HUDEP-2 (cell line): ENCODE results near the gene PPP3R1.
A peak's percentile ranks its signal among the peaks of the same experiment; 100 is the strongest.

Experiments
- DNase-seq, 76 experiments: peaks; one replicate each; lab custom pipeline; 2025; ENCODE audit not compliant: unreplicated experiment in 76 of 76; lab: John Stamatoyannopoulos, UW

PPP3R1 gene

GRCh38 chr2:68263632-68264031 lies 11.3 kb upstream of the PPP3R1 start:
- no peak for DNase-seq

GRCh38 chr2:68258851-68259250 lies 6.5 kb upstream of the PPP3R1 start:
- DNase-seq, result no peak

DNA sequence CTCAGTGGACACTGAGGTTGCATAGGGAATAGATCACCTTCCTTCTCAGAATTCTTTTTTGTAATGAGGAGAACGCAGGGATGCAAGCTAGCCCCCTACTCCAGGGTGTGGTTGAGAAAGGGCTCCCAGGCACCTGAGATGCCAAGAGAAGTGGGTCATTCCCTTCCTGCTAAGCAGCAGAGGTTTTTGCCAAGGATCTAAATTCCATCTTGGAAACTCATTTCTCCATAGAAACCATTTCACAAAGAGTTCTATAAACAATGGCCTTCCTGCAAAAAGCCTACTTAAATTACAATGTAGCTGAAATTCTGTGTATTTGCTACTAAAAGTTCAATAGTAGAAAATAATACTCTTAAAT lies 3.7 kb upstream of the PPP3R1 start:
- DNase-seq, result no peak

GRCh38 chr2:68253219-68254068 lies 1.1 kb upstream of the PPP3R1 start:
- DNase-seq, result peak in 19 of 76 experiments; percentile 3 to 57 (median 28)

GRCh38 chr2:68251855-68252399 lies 405 bp downstream of the PPP3R1 start:
- DNase-seq, result peak in 3 of 76 experiments; percentile 10 to 31 (median 26)

GRCh38 chr2:68251187-68251854 lies 1.0 kb downstream of the PPP3R1 start:
- peak in 72 of 76 experiments; percentile 13 to 83 (median 60) for DNase-seq

- DNase-seq, result no peak
Measured at GRCh38 chr2:68250652-68251186, 1.6 kb downstream of the PPP3R1 start.

DNA sequence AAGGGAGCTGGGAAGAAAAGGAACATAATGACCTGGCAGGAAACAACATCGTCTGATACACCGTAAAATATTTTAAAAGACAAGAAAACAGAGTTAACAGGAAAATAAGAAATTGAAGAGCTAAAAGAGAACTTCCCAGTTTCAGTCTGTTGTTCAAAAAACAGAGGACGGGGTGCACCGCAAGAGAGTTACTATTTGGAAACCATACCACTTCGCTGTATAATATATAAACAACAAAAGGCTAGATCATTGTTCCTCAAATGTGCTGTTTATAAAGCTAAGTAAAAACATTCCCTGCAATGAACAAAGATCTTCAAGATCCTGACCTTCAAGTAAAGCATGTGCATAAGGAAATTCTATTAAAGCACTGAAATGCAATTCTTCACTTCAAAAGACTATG lies 2.1 kb downstream of the PPP3R1 start:
- no peak for DNase-seq

- DNase-seq, result no peak
Measured at GRCh38 chr2:68248806-68249205, 3.5 kb downstream of the PPP3R1 start.

DNA sequence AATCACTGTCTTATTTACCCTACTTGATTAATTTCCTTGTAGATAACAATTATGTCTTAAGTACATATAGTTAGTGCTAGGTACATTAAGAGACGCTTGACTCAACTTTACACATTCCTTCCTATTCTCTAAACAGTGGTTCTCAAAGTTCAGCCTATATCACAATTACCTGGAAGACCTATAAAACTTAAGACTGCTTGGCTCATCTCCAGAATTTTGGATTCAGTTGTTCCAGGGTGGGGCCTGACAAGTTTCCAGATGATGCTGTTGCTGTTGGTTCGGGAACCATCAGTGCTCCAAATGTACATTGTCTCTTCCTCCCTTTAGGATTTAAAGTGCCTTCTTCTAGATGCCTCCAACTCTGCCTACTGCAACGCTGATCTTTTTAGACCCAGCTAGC lies 4.0 kb downstream of the PPP3R1 start:
- DNase-seq, result peak in 10 of 76 experiments; percentile 1 to 23 (median 16)

- DNase-seq, result peak in 1 of 76 experiments; percentile 26
Measured at GRCh38 chr2:68246396-68246795, 5.9 kb downstream of the PPP3R1 start.

- no peak for DNase-seq
Measured at GRCh38 chr2:68245672-68246071, 6.7 kb downstream of the PPP3R1 start.

DNA sequence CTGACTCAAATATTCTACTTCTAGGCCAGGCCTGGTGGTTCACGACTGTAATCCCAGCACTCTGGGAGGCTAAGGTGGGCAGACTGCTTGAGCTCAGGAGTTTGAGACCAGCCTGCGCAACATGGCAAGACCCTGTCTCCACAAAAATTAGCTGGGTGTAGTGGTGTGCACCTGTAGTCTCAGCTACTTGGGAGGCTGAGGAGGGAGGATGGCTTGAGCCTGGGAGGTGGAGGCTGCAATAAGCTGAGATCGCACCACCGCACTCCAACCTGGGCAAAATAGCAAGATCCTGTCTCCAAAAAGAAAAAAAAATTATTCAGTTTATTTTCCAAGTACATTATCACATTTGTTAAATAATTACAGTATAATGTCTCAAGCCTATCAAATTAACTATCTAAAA lies 7.3 kb downstream of the PPP3R1 start:
- no peak for DNase-seq

GRCh38 chr2:68244456-68244855 lies 7.9 kb downstream of the PPP3R1 start:
- DNase-seq, result no peak

DNA sequence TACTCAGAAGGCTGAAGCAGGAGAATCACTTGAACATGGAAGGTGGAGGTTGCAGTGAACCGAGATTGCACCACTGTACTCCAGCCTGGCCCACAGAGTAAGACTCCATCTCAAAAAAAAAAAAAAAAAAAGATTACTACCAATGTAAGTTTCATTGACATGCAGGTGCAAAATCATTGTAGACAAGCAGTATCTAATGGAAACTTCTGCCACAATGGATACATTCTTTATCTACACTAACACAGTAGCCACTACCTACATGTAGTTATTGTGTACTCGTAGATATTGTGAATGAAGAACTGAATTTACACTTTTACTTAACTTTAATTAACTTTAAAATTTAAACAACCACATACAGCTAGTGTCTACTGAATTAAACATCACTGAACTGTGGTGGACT lies 10.6 kb downstream of the PPP3R1 start:
- DNase-seq, result no peak

DNA sequence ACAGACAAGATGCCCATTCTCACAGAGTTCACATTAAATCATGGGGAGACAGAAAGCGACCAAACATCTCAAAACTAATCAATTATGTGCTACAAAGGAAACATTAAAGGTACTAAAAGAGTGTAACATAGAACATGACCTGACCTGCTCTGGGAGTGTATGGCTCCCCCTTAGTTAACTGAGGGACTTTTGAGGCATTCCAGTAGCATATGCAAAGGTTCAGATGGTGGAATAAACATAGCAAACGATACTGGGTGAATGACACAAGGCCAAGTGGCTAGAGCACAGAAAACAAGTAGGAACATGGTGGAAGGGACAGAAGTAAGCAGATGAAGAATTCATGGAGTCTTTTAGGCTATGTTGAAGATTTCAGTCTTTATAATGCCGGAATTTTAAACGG lies 11.9 kb downstream of the PPP3R1 start:
- DNase-seq, result no peak

DNA sequence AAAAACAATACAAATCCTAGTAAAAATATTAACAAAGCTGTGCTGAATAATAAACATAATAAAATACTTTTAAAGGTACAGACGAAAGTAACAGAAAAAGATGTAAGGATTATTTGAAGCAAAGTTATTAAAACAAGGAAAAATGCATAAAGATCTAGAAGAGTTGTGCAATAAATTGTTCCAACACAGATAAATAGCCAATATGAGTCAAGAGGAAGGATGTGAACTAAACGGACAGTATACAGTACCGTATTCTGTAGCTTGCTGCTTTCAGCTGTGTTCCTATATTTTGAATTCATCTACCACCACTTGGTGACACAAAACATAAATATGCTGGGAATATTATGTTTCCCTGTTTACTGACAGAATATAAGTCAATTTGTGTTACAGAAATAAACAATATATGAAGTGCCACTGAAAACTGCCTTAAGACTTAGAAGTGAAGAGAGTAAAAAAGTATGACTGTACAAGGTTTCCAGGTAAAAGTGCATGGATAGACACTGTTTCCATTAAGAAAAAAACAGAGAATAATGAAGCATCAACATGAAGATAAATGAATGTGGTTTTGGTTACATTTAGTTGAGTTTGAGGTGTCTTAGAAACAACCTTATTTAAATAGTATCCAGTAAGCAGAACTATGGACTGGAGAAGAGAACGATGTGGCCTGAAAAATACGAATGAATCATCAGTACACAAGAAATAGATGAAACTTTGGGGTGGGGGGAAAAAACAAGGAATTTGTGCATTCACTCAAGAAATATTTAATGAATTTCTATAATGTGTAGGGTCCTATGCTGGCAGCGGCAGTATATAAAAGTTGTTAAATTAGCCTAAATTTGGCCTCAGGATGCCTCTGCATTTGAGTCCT lies 13.1 kb downstream of the PPP3R1 start:
- DNase-seq, result no peak

DNA sequence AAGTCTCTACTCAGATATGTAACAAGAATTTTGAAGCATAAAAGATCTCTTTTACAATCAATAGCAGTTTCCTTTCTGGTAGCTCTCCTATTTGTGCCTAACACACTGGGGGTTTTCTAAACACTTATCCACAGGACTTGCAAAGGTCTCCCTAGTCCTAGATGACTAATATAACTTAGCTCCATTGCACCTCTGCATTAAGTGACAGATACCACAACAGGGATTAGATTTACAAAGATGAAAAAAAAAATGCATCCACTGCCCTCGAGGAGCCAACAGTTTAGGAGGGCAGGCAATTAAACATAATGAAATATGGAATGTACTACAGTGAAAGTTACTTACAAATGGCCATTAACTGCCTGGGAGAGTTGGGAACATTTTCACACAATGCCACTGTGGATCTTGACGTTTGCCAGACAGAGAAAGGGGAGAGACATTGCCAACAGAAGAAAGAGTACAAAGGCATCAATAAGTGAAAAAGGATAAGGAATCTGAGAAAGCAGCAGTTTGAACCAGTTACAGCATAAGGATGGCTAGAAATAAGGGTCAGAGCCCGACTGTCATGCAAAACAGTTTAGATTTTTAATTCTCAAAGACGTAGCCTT lies 14.3 kb downstream of the PPP3R1 start:
- DNase-seq, result peak in 1 of 76 experiments; percentile 19

DNA sequence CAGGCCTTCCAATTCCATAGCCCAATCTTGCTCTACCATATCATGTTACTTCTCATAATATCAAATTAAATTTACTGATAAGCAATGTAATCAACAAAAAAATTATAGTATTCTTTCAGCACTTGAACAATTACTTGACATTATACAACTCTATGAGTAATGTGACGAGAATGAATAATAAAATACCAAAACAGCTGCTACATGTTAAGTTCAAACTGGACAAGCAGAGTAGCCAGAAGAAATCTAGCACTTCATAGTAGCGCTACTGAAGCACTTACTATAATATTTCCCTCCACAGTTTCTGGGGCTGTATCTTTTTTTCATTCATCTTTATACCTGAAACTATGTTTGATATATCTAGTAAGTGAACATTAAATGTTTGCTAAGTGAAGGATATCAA lies 14.9 kb downstream of the PPP3R1 start:
- DNase-seq, result no peak

DNA sequence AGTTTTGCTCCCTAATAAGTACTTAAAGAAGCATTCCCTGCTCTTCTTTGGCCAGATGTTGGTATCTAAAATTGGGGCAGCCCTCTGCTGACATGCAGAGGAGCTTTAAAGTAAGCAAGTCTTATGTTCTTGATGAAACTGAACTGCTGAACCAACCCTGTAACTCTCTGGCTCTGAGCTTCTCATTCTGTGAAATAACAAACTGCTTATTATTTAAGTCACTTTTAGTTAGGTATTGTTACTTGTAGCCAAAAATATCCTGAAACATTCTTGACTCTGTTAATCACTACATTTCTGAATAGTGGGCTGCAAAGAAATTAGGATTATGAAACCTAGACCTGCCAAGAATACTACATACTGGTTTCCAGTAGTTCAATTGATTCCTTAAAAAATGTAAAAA lies 15.5 kb downstream of the PPP3R1 start:
- DNase-seq, result no peak
